Adrenal gland (tissue), 5 donors: ENCODE results near the gene TMIGD3.

Source experiments
- POLR2A ChIP-seq, 2 donors: fragments of 450-650 bp; IDR thresholded peaks; one replicate each; pipeline ENCODE4 v1.6.1; 2017; ENCODE audit warnings: antibody characterized with exemption in 2 of 2, mild to moderate bottlenecking in 2 of 2, moderate library complexity in 1 of 2
- TF ChIP-seq, protein P1 (sequence below), 6 experiments: fragments of 450-650 bp in 4 of 6; fragments of 200-600 bp in 2 of 6; sonication (generic) in 1 of 6; IDR thresholded peaks; 1 replicate in 5 of 6; 2 replicates in 1 of 6; pipeline versions ENCODE4 v1.5.1 to v1.8.0; 2016 to 2021; ENCODE audit warnings: antibody characterized with exemption in 6 of 6, mild to moderate bottlenecking in 2 of 6, moderate library complexity in 1 of 6
- donor health status: DM: no; HTN: no; CAD: no.

GRCh38 chr1:111476214-111476613 is 27.2 kb downstream of the TMIGD3 start:
- TF ChIP-seq, protein P1, sequence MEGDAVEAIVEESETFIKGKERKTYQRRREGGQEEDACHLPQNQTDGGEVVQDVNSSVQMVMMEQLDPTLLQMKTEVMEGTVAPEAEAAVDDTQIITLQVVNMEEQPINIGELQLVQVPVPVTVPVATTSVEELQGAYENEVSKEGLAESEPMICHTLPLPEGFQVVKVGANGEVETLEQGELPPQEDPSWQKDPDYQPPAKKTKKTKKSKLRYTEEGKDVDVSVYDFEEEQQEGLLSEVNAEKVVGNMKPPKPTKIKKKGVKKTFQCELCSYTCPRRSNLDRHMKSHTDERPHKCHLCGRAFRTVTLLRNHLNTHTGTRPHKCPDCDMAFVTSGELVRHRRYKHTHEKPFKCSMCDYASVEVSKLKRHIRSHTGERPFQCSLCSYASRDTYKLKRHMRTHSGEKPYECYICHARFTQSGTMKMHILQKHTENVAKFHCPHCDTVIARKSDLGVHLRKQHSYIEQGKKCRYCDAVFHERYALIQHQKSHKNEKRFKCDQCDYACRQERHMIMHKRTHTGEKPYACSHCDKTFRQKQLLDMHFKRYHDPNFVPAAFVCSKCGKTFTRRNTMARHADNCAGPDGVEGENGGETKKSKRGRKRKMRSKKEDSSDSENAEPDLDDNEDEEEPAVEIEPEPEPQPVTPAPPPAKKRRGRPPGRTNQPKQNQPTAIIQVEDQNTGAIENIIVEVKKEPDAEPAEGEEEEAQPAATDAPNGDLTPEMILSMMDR (IDR thresholded peaks at IDR 0.05), result no peak
- no peak for TF ChIP-seq POLR2A (IDR thresholded peaks at IDR 0.05)
